Uterus (tissue), 4 donors: ENCODE measurements around the gene NDUFB3. TPM values are rescaled to one million over a fixed set of nuclear protein-coding genes. Genes with fewer than 3 reads are reported as not detected.
"Not testable (repeated sequence)": the region's sequence is repeated elsewhere in the genome, so short reads cannot be mapped to it uniquely, and the experiment has no call there.

Experiments
- DNase-seq, 2 donors: peaks; one replicate each; pipeline ENCODE4 v3.0.0-alpha.2; 2019 to 2020
- H3K27ac ChIP-seq, 2 donors: fragments of 200-600 bp; sonication (generic); 1 replicate in 1 of 2; 2 replicates in 1 of 2; pipeline ENCODE4 v1.5.1; 2016 to 2018
- H3K27me3 ChIP-seq, 2 donors: fragments of 200-600 bp; sonication (generic); one replicate each; pipeline ENCODE4 v1.5.1; 2018 to 2019; ENCODE audit warnings: control low read depth in 1 of 2
- H3K36me3 ChIP-seq, 2 donors: fragments of 200-600 bp; sonication (generic); one replicate each; pipeline ENCODE4 v1.5.1; 2019; ENCODE audit warnings: control low read depth in 1 of 2
- H3K4me1 ChIP-seq, 2 donors: fragments of 200-600 bp; sonication (generic); one replicate each; pipeline ENCODE4 v1.5.1; 2018 to 2019; ENCODE audit warnings: control low read depth in 1 of 2
- H3K4me3 ChIP-seq, 2 donors: fragments of 200-600 bp; sonication (generic); 1 replicate in 1 of 2; 2 replicates in 1 of 2; pipeline ENCODE4 v1.5.1; 2018 to 2019; ENCODE audit warnings: mild to moderate bottlenecking in 1 of 2
- H3K9me3 ChIP-seq, 2 donors: fragments of 200-600 bp; sonication (generic); one replicate each; pipeline ENCODE4 v1.5.1; 2019; ENCODE audit warnings: control low read depth in 1 of 2
- POLR2A ChIP-seq, 2 donors: fragments of 450-650 bp; IDR thresholded peaks; one replicate each; pipeline ENCODE4 v1.6.1; 2016; ENCODE audit warnings: antibody characterized with exemption in 2 of 2, mild to moderate bottlenecking in 1 of 2, moderate library complexity in 1 of 2
- intact Hi-C: fragments of 100-400 bp; cut with DNase I; formaldehyde crosslinking; loops from one replicate; pipeline ENCODE4 v1.15.1; 2023; ENCODE audit warnings: low total_unique reads
- total RNA-seq, 4 donors: library from RNA; depleted of rRNA in 3 of 4; stranded (reverse); fragments of >200 nt in 3 of 4; gene quantifications; one replicate each; pipeline versions ENCODE4 v1.1.0 to v1.2.4, GENCODE V29; 2014 to 2023
- TF ChIP-seq, protein P1 (sequence below), 4 experiments: fragments of 200-600 bp in 2 of 4; fragments of 450-650 bp in 2 of 4; sonication (generic) in 2 of 4; IDR thresholded peaks; one replicate each; pipeline ENCODE4 v1.5.1; 2016 to 2019; ENCODE audit warnings: antibody characterized with exemption in 4 of 4, mild to moderate bottlenecking in 2 of 4, moderate library complexity in 1 of 4
- donor health status: DM: yes; HTN: yes; CAD: no.

The NDUFB3 gene
- total RNA-seq = 100 to 1,000 TPM in 1 of 4 donors, 10 to 100 TPM in 3; 31.2 to 129 (median 38.3) TPM

GRCh38 chr2:201071479-201072200 lies at the start of gene NDUFB3, which contains the start of gene HYCC2:
NDUFB3 (plus strand) TSS chr2:201072001; CDS start chr2:201078883, 6,882 bp downstream.
HYCC2 (minus strand) TSS chr2:201071671; CDS start chr2:201024009, 47,662 bp downstream.
- peak; percentile 90 to 92 for DNase-seq
- Histone ChIP-seq H3K9me3 (no peaks in the 10 kb centered on the region), H3K4me3 (peak within 1 kb of the TSS; percentile 84 to 93), H3K27me3 (no peaks in the 10 kb centered on the region), H3K36me3 (no peaks in the 10 kb centered on the region), H3K27ac (peak within 1 kb of the TSS; percentile 88 to 89), H3K4me1 (peaks cover 11 to 13% of the 10 kb centered on the region in 2 donors)
- TF ChIP-seq, protein P1, sequence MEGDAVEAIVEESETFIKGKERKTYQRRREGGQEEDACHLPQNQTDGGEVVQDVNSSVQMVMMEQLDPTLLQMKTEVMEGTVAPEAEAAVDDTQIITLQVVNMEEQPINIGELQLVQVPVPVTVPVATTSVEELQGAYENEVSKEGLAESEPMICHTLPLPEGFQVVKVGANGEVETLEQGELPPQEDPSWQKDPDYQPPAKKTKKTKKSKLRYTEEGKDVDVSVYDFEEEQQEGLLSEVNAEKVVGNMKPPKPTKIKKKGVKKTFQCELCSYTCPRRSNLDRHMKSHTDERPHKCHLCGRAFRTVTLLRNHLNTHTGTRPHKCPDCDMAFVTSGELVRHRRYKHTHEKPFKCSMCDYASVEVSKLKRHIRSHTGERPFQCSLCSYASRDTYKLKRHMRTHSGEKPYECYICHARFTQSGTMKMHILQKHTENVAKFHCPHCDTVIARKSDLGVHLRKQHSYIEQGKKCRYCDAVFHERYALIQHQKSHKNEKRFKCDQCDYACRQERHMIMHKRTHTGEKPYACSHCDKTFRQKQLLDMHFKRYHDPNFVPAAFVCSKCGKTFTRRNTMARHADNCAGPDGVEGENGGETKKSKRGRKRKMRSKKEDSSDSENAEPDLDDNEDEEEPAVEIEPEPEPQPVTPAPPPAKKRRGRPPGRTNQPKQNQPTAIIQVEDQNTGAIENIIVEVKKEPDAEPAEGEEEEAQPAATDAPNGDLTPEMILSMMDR (IDR thresholded peaks at IDR 0.05) = peak in 3 of 4 experiments; percentile 32 to 37 (median 33)
- TF ChIP-seq POLR2A (IDR thresholded peaks at IDR 0.05) = peak; percentile 36 to 58
- intact Hi-C loops = no loop called here

- TF ChIP-seq, protein P1 (IDR thresholded peaks at IDR 0.05) = no peak
- TF ChIP-seq POLR2A (IDR thresholded peaks at IDR 0.05) = no peak
- intact Hi-C loops = no loop called here
- Histone ChIP-seq H3K27me3 (no peaks in the 10 kb centered on the region), H3K4me3 (no peak overlapping the region), H3K4me1 (no peaks in the 10 kb centered on the region), H3K9me3 (no peaks in the 10 kb centered on the region), H3K36me3 (no peaks in the 10 kb centered on the region), H3K27ac (no peak overlapping the region)
- no peak for DNase-seq
These were observed 47.3 kb upstream of the NDUFB3 start for GRCh38 chr2:201024518-201024917.

GRCh38 chr2:201034355-201034754 lies 37.4 kb upstream of the NDUFB3 start:
- DNase-seq, H3K27me3 ChIP-seq, H3K27ac ChIP-seq, H3K9me3 ChIP-seq, intact Hi-C loops, H3K36me3 ChIP-seq, H3K4me1 ChIP-seq, H3K4me3 ChIP-seq: not testable (repeated sequence)

GRCh38 chr2:201038361-201038760 lies 33.4 kb upstream of the NDUFB3 start:
- not testable (repeated sequence) for H3K4me1 ChIP-seq, DNase-seq

GRCh38 chr2:201038855-201039254 lies 32.9 kb upstream of the NDUFB3 start:
- Histone ChIP-seq H3K4me3 (no peak overlapping the region), H3K27ac (no peak overlapping the region), H3K9me3 (no peaks in the 10 kb centered on the region), H3K4me1 (no peaks in the 10 kb centered on the region), H3K36me3 (no peaks in the 10 kb centered on the region), H3K27me3 (no peaks in the 10 kb centered on the region)
- intact Hi-C loops = no loop called here
- DNase-seq = no peak
- TF ChIP-seq POLR2A (IDR thresholded peaks at IDR 0.05) = no peak
- TF ChIP-seq, protein P1 (IDR thresholded peaks at IDR 0.05) = no peak

More at GRCh38 chr2:201038361-201038760, 33.4 kb upstream of the NDUFB3 start:
- H3K27ac ChIP-seq, H3K4me3 ChIP-seq, H3K9me3 ChIP-seq, H3K27me3 ChIP-seq, intact Hi-C loops, H3K36me3 ChIP-seq: not testable (repeated sequence)

DNA sequence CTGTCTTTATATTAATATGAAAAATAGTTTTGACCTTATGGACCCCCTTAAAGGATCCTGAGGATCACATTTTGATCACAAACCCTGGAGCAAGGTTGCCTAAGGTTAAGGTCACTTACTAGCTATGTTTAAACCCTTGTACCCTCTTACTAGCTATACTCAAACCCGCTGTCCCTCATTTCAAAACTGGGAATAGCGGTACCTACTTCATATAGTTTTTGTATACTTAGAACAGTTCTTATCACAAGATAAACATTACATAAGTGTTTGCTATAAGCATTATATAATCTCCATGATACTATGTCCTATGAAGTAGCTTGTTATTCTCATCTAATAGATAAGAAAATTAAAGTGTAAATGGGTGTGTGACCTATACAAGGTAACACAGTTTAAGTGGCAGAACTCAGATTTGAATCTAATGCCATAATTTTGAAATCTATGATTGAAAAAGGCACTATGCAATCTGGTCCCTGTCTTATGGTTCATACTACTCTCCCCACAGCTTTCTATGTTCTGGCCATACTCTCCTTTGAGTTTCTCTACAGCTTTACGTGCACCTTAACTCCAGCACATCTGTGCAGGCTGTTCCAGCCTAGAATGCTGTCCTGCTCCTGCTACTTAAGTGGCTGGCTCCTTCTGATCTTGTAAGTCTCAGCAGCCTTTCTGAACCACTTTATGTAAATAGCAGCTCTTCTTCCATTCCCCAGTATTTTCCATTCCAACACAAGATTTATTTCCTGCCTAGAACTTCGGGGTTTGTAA lies 30.8 kb upstream of the NDUFB3 start:
- TF ChIP-seq, protein P1 (IDR thresholded peaks at IDR 0.05) = no peak
- no peak for TF ChIP-seq POLR2A (IDR thresholded peaks at IDR 0.05)

GRCh38 chr2:201042451-201042850 lies 29.4 kb upstream of the NDUFB3 start:
- H3K4me3 ChIP-seq, H3K4me1 ChIP-seq, H3K36me3 ChIP-seq, H3K9me3 ChIP-seq, H3K27me3 ChIP-seq, intact Hi-C loops, DNase-seq, H3K27ac ChIP-seq: not testable (repeated sequence)

More for the DNA sequence above, 30.8 kb upstream of the NDUFB3 start:
- intact Hi-C loops = no loop called here
- no peaks in the 10 kb centered on the region for H3K27me3 ChIP-seq
- H3K4me1 ChIP-seq = no peaks in the 10 kb centered on the region
- no peak overlapping the region for H3K27ac ChIP-seq
- no peak overlapping the region for H3K4me3 ChIP-seq
- H3K9me3 ChIP-seq = no peaks in the 10 kb centered on the region
- H3K36me3 ChIP-seq = no peaks in the 10 kb centered on the region
- DNase-seq = no peak

DNA sequence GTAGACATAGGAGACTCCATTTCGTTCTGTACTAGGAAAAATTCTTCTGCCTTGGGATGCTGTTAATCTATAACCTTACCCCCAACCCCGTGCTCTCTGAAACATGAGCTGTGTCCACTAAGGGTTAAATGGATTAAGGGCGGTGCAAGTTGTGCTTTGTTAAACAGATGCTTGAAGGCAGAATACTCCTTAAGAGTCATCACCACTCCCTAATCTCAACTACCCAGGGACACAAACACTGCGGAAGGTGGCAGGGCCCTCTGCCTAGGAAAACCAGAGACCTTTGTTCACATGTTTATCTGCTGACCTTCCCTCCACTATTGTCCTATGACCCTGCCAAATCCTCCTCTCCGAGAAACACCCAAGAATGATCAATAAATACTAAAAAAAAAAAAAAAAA lies 28.8 kb upstream of the NDUFB3 start:
- H3K9me3 ChIP-seq, H3K36me3 ChIP-seq, H3K27me3 ChIP-seq, H3K27ac ChIP-seq, H3K4me3 ChIP-seq, intact Hi-C loops, DNase-seq, H3K4me1 ChIP-seq: not testable (repeated sequence)
